ENCODE data around the gene RAC2.

Gene RAC2

GRCh38 chr22:37177755-37178154 is 66.3 kb downstream of the RAC2 start:
- DNase-seq (ENCODE audit: extremely low read depth, low read depth): no peak
- TF ChIP-seq CTCF (IDR thresholded peaks at IDR 0.05; ENCODE audit: low read depth, low read length, missing control alignments): no peak
- H3K4me3 ChIP-seq (replicated peaks; ENCODE audit: low read depth, low read length): no peak overlapping the region

- TF ChIP-seq CTCF (IDR thresholded peaks at IDR 0.05; ENCODE audit: low read depth, low read length, missing control alignments): no peak
- H3K4me3 ChIP-seq (replicated peaks; ENCODE audit: low read depth, low read length): no peak overlapping the region
- no peak for DNase-seq (ENCODE audit: extremely low read depth, low read depth)
Observed at GRCh38 chr22:37177221-37177620, 66.8 kb downstream of the RAC2 start.

- TF ChIP-seq CTCF (IDR thresholded peaks at IDR 0.05; ENCODE audit: low read depth, low read length, missing control alignments): no peak
- no peak for DNase-seq (ENCODE audit: extremely low read depth, low read depth)
- no peak overlapping the region; the same call in 1 of the 2 replicates for H3K4me3 ChIP-seq (replicated peaks; ENCODE audit: low read depth, low read length)
Observed at GRCh38 chr22:37176464-37177061, 67.5 kb downstream of the RAC2 start.

GRCh38 chr22:37175414-37176281 is 68.4 kb downstream of the RAC2 start:
- no peak for DNase-seq (ENCODE audit: extremely low read depth, low read depth)
- no peak for TF ChIP-seq CTCF (IDR thresholded peaks at IDR 0.05; ENCODE audit: low read depth, low read length, missing control alignments)
- no peak overlapping the region for H3K4me3 ChIP-seq (replicated peaks; ENCODE audit: low read depth, low read length)
